Measurements from ENCODE around the gene AK1. TPM values are rescaled to one million over a fixed set of nuclear protein-coding genes. Genes with fewer than 3 reads are reported as not detected.

Gene AK1
- total RNA-seq, 2 experiments from 2014 or later, result 46.7 to 52.6 TPM

DNA sequence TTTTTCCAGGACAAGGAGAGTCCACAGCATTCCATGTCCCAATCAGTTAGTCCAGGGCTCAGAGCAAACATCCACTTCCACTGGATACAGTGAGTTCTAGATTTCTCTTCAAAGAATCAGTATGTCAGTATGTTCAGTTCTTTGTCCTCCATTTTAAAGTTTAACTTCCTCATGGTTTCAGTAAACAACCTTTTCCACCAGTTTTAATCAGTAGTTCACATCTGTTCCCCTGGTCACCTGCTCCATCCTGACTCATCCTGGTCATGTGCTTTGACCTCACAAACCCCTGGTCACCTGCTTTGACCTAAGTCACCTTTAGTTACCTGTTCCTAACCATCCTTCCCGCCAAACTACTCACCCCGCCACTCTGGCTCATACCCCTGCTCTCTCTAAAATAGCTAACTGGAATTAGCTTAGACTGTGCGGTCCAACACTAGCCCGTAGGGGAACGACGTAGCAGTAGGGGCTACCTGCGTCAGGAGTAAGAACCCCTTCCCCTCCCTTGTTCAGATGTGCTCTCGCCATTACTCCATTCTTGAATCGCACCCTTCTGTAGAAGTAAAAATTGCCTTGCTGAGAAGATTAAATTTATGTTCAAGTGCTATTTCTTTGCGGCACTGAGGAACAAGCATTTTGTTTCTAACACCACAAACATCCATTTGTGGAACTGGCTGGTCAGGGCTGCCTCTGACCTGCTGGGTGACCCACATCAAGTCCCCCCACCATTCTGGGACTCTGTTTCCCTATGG lies 28.5 kb downstream of the AK1 start:
- Mint-ChIP-seq H3K27ac (peak overlapping the region; percentile 20), H3K27me3 (no peaks in the 10 kb centered on the region), H3K36me3 (ENCODE audit: low read depth) (peaks cover 16% of the 10 kb centered on the region), H3K9me3 (peaks cover 8% of the 10 kb centered on the region), H3K4me1 (ENCODE audit: low read depth) (peaks cover 22% of the 10 kb centered on the region), H3K4me3 (peak overlapping the region; percentile 42)
- H3K36me3 ChIP-seq (ENCODE audit: insufficient read depth, low read length), result no peaks in the 10 kb centered on the region
- H3K27me3 ChIP-seq (ENCODE audit: control insufficient read depth in 1 of 2, insufficient read depth in 2 of 2, low read length in 2 of 2), result no peaks in the 10 kb centered on the region
- intact Hi-C loops (cut with DNase I, micrococcal nuclease), result no loop called here
- H3K4me1 ChIP-seq (ENCODE audit: insufficient read depth, low read length), result peaks cover 17% of the 10 kb centered on the region
- peaks cover 15 to 32% of the 10 kb centered on the region in 2 experiments for H3K9me3 ChIP-seq (ENCODE audit: control insufficient read depth in 1 of 2, insufficient read depth in 1 of 2, low read length in 2 of 2)
- DNase-seq (no peak), ATAC-seq (ENCODE audit: poor library complexity) (no peak)
- no peak for TF ChIP-seq CTCF (IDR thresholded peaks at IDR 0.05)
- ChIA-PET POLR2A (no interaction called here), CTCF (no interaction called here)
- no peak overlapping the region for H3K4me3 ChIP-seq (ENCODE audit: low read length)
- H3K27ac ChIP-seq (ENCODE audit: low read depth in 1 of 2, low read length in 2 of 2), result no peak overlapping the region

DNA sequence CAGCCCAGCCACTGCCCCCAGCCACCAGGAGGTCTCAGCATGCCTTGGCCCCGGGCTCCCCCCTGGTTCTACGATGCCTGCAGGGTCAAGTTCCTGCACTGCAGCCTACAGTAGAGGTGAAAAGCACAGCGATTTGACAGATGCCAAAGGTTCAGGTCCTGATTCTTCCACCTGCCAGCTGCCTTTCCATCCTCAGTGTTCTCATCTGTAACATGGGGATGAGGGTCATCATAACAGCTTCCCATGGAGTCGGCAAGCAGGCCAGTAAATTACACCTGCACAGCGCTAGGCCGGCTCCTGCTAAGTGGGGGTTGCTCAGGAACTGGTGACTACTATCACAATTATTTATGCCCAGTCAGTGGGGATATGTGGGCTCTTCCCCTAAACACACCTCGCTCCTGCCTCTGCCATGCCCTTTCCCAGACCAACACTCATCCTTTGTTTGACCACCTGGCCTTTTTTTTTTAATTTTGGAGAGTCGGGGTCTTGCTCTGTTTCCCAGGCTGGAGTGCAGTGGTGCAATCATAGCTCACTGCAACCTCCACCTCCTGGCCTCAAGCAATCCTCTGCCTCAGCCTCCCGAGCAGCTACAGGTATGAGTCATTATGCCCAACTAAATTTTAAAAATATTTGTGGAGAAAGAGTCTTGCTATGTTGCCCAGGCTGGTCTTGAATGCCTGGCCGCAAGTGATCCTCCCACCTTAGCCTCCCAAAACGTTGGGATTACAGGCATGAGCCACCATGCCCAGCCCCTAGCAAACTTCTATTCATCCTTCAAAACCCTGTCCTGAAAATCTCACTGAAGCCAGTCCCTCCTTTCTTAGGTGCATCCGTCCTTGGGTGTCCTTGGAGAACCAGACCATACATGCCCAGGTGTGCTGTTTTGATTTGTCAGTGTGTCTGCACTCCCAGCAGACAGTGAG lies 29.4 kb downstream of the AK1 start:
- no peak for TF ChIP-seq CTCF (IDR thresholded peaks at IDR 0.05)
- H3K36me3 Mint-ChIP-seq (ENCODE audit: low read depth), result peaks cover 16% of the 10 kb centered on the region
- POLR2A ChIA-PET, result no interaction called here
- H3K4me1 Mint-ChIP-seq (ENCODE audit: low read depth), result peaks cover 19% of the 10 kb centered on the region
- Histone ChIP-seq H3K4me3 (ENCODE audit: low read length) (no peak overlapping the region), H3K9me3 (ENCODE audit: control insufficient read depth in 1 of 2, insufficient read depth in 1 of 2, low read length in 2 of 2) (peaks cover 15 to 32% of the 10 kb centered on the region in 2 experiments), H3K4me1 (ENCODE audit: insufficient read depth, low read length) (peaks cover 9% of the 10 kb centered on the region), H3K27ac (ENCODE audit: low read depth in 1 of 2, low read length in 2 of 2) (no peak overlapping the region), H3K36me3 (ENCODE audit: insufficient read depth, low read length) (no peaks in the 10 kb centered on the region), H3K27me3 (ENCODE audit: control insufficient read depth in 1 of 2, insufficient read depth in 2 of 2, low read length in 2 of 2) (no peaks in the 10 kb centered on the region)
- DNase-seq (no peak), ATAC-seq (ENCODE audit: poor library complexity) (no peak)
- no peak overlapping the region for H3K4me3 Mint-ChIP-seq
- no peak overlapping the region for H3K27ac Mint-ChIP-seq
- CTCF ChIA-PET, result no interaction called here
- no peaks in the 10 kb centered on the region for H3K27me3 Mint-ChIP-seq
- intact Hi-C loops (cut with DNase I, micrococcal nuclease), result no loop called here
- H3K9me3 Mint-ChIP-seq, result peaks cover 8% of the 10 kb centered on the region

DNA sequence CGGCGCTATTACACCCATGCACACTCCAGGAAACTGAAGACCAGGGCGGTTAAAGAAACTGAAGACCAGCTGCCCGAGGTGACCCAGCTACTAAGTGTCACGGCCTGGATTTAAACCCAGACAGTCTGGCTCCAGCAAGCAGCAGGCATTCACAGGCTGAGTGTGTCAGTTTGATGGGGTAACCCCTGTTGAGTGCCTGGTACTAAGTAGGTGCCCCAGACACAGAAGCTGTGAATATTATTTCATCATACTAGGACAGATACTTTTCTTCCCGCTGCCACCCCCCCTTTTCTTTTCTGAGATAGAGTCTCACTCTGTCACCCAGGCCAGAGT lies 30.3 kb downstream of the AK1 start:
- no peaks in the 10 kb centered on the region for H3K27me3 ChIP-seq (ENCODE audit: control insufficient read depth in 1 of 2, insufficient read depth in 2 of 2, low read length in 2 of 2)
- ChIA-PET POLR2A (no interaction called here), CTCF (no interaction called here)
- H3K9me3 ChIP-seq (ENCODE audit: control insufficient read depth in 1 of 2, insufficient read depth in 1 of 2, low read length in 2 of 2), result peaks cover 15 to 32% of the 10 kb centered on the region in 2 experiments
- H3K27ac ChIP-seq (ENCODE audit: low read depth in 1 of 2, low read length in 2 of 2), result no peak overlapping the region
- peaks cover 11% of the 10 kb centered on the region for H3K4me1 Mint-ChIP-seq (ENCODE audit: low read depth)
- ATAC-seq (ENCODE audit: poor library complexity) (no peak), DNase-seq (no peak)
- no peak overlapping the region for H3K4me3 ChIP-seq (ENCODE audit: low read length)
- no peak for TF ChIP-seq CTCF (IDR thresholded peaks at IDR 0.05)
- intact Hi-C loops (cut with DNase I, micrococcal nuclease), result no loop called here
- H3K27ac Mint-ChIP-seq, result no peak overlapping the region
- peaks cover 8% of the 10 kb centered on the region for H3K9me3 Mint-ChIP-seq
- no peaks in the 10 kb centered on the region for H3K36me3 ChIP-seq (ENCODE audit: insufficient read depth, low read length)
- peaks cover 16% of the 10 kb centered on the region for H3K36me3 Mint-ChIP-seq (ENCODE audit: low read depth)
- H3K27me3 Mint-ChIP-seq, result no peaks in the 10 kb centered on the region
- H3K4me3 Mint-ChIP-seq, result no peak overlapping the region
- H3K4me1 ChIP-seq (ENCODE audit: insufficient read depth, low read length), result peaks cover 3% of the 10 kb centered on the region

All from CD4-positive, alpha-beta T cell (primary cell).